SU-DHL-6 (cell line): ENCODE results near the gene ARRDC1.

Source experiments
- EZH2phosphoT487 ChIP-seq: fragments of 200-600 bp; sonication (generic), shearing (Covaris generic); conservative IDR thresholded peaks from 2 replicates; pipeline ENCODE4 v1.6.1; 2018; ENCODE audit warnings: mild to moderate bottlenecking, antibody characterized with exemption, low read length, moderate library complexity, mixed read lengths
- TF ChIP-seq, protein P1 (sequence below): fragments of 200-600 bp; sonication (generic); IDR thresholded peaks from one replicate; pipeline ENCODE4 v1.5.1; 2017; ENCODE audit warnings: antibody characterized with exemption, mild to moderate bottlenecking, low read length, moderate library complexity; ENCODE audit not compliant: insufficient read depth, poor library complexity, severe bottlenecking

- TF ChIP-seq, protein P1, sequence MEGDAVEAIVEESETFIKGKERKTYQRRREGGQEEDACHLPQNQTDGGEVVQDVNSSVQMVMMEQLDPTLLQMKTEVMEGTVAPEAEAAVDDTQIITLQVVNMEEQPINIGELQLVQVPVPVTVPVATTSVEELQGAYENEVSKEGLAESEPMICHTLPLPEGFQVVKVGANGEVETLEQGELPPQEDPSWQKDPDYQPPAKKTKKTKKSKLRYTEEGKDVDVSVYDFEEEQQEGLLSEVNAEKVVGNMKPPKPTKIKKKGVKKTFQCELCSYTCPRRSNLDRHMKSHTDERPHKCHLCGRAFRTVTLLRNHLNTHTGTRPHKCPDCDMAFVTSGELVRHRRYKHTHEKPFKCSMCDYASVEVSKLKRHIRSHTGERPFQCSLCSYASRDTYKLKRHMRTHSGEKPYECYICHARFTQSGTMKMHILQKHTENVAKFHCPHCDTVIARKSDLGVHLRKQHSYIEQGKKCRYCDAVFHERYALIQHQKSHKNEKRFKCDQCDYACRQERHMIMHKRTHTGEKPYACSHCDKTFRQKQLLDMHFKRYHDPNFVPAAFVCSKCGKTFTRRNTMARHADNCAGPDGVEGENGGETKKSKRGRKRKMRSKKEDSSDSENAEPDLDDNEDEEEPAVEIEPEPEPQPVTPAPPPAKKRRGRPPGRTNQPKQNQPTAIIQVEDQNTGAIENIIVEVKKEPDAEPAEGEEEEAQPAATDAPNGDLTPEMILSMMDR, result no peak
- TF ChIP-seq EZH2phosphoT487, result no peak
Observed at GRCh38 chr9:137588891-137589290, 16.6 kb upstream of the ARRDC1 start.
